Neural progenitor cell (in vitro differentiated cells): Measurements from ENCODE around the gene NDNF.

Experiments
- CTCF ChIP-seq: fragments of 200-600 bp; sonication (generic); IDR thresholded peaks from 2 replicates; pipeline ENCODE4 v1.5.1; 2017; ENCODE audit warnings: antibody characterized with exemption, mild to moderate bottlenecking
- EZH2 ChIP-seq: fragments of 200-600 bp; sonication (generic); IDR thresholded peaks from 2 replicates; pipeline ENCODE4 v1.6.1; 2017; ENCODE audit warnings: antibody characterized with exemption, mild to moderate bottlenecking, moderate library complexity
- EZH2phosphoT487 ChIP-seq: fragments of 200-600 bp; sonication (generic); IDR thresholded peaks from 2 replicates; pipeline ENCODE4 v1.6.1; 2017; ENCODE audit warnings: antibody characterized with exemption

GRCh38 chr4:120990246-120990645 lies 82.1 kb downstream of the NDNF start:
- TF ChIP-seq CTCF (no peak), EZH2phosphoT487 (no peak), EZH2 (no peak)
